Upper lobe of right lung (tissue), 1 donor: ENCODE data around the gene VPS16. TPM values are rescaled to one million over a fixed set of nuclear protein-coding genes. Genes with fewer than 3 reads are reported as not detected.
"Not testable (repeated sequence)": the region's sequence is repeated elsewhere in the genome, so short reads cannot be mapped to it uniquely, and the experiment has no call there.

Source experiments
- ATAC-seq: fragments of 200-7000 bp; cut with Tn5 transposase; one replicate; pipeline ENCODE4 v1.9.1; 2020; ENCODE audit warnings: mild to moderate bottlenecking, moderate library complexity
- DNase-seq: peaks from one replicate; pipeline ENCODE4 v3.0.0-alpha.2; 2020
- H3K27ac ChIP-seq: fragments of 200-600 bp; one replicate; pipeline ENCODE4 v1.8.0; 2022
- H3K27me3 ChIP-seq: fragments of 200-600 bp; one replicate; pipeline ENCODE4 v1.8.0; 2022; ENCODE audit warnings: mild to moderate bottlenecking
- H3K36me3 ChIP-seq: fragments of 200-600 bp; one replicate; pipeline ENCODE4 v1.8.0; 2022
- H3K4me1 ChIP-seq: fragments of 200-600 bp; one replicate; pipeline ENCODE4 v1.8.0; 2022
- H3K4me3 ChIP-seq: fragments of 200-600 bp; one replicate; pipeline ENCODE4 v1.8.0; 2022; ENCODE audit warnings: mild to moderate bottlenecking
- H3K9me3 ChIP-seq: fragments of 200-600 bp; one replicate; pipeline ENCODE4 v1.8.0; 2022
- CTCF ChIP-seq: fragments of 200-600 bp; IDR thresholded peaks from one replicate; pipeline ENCODE4 v1.8.0; 2022; ENCODE audit warnings: antibody characterized with exemption
- intact Hi-C: fragments of 100-400 bp; cut with DNase I; formaldehyde crosslinking; loops from one replicate; pipeline ENCODE4 v1.11.0; 2022
- total RNA-seq: library from RNA; stranded (reverse); fragmentation: NEBNext Ultra II Directional; extraction: Animal tissue kit (Norgen Biotek cat#: 25700); gene quantifications from one replicate; pipeline ENCODE4 v1.2.1, GENCODE V29; 2021
- donor health status: DM: no; HTN: yes; CAD: no; lungs with severe emphysema.

The VPS16 gene
- total RNA-seq, 1 donor from 2014 or later: 34.8 TPM

DNA sequence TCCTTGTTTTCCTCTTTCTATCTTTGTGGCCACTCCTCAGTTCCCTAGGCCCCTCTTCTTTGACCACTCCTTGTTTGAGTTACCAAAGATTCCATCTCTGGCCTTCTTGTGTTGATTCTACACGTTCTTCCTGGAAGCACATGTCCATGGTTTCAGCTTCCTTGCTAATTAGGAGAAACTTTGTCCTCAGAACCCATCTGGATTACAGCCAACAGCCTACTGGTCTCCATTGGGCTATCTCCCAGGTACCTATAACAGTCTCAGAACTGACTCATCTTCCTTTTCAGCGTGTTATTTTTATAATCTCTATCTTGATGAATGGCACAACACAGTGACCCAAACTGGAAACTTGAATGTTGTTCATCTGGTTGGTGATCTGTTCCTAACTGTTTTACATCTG is 50.2 kb downstream of the VPS16 start:
- TF ChIP-seq CTCF: no peak
- DNase-seq (no peak), ATAC-seq (no peak)
- Histone ChIP-seq H3K36me3 (no peaks in the 10 kb centered on the region), H3K4me1 (no peaks in the 10 kb centered on the region), H3K4me3 (no peak overlapping the region), H3K9me3 (no peaks in the 10 kb centered on the region), H3K27me3 (no peaks in the 10 kb centered on the region), H3K27ac (no peak overlapping the region)
- intact Hi-C loops: no loop called here

DNA sequence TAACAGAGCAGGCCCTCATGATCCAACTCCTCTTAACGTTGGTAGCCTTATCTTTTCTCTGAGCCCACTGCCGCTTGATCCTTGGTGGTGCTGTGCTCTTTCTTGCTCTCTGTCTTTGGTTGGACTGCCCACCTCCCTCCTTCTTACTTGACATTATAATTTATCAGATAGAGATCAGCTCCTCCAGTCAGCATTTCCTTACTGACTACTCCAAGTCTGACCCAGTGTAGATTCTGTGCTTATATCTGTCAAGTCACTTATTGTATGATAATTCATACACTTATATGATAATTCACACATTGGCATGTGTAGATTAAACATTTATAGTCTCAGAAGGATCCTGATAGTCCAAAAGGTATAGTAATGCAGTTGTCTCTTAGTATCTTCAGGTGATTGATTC is 50.8 kb downstream of the VPS16 start:
- Histone ChIP-seq H3K36me3 (no peaks in the 10 kb centered on the region), H3K9me3 (no peaks in the 10 kb centered on the region), H3K4me3 (no peak overlapping the region), H3K4me1 (no peaks in the 10 kb centered on the region), H3K27ac (no peak overlapping the region), H3K27me3 (no peaks in the 10 kb centered on the region)
- intact Hi-C loops: no loop called here
- ATAC-seq: no peak
- DNase-seq: no peak
- TF ChIP-seq CTCF: no peak

DNA sequence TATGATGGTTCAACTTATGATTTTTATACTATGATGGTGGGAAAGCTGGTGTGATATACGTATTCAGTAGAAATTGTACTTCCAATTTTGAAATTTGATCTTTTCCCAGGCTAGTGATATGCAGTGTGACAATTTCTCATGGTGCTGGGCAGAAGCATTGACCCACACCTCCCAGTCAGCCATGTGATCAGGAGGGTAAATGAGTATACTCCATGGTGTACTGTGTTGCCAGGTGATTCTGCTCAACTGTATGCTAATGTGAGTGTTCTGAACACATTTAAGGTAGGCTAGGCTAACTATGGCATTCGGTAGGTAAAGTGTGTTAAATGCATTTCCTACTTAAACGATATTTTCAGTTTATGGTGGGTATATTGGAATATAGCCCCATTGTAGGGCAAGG is 51.8 kb downstream of the VPS16 start:
- DNase-seq: no peak
- no peak for TF ChIP-seq CTCF
- H3K4me3 ChIP-seq: no peak overlapping the region
- intact Hi-C loops: no loop called here
- H3K27me3 ChIP-seq: no peaks in the 10 kb centered on the region
- H3K9me3 ChIP-seq: no peaks in the 10 kb centered on the region
- no peaks in the 10 kb centered on the region for H3K4me1 ChIP-seq
- peak; percentile 29 for ATAC-seq
- H3K27ac ChIP-seq: no peak overlapping the region
- H3K36me3 ChIP-seq: no peaks in the 10 kb centered on the region

- no peak for ATAC-seq
- no peak for DNase-seq
- Histone ChIP-seq H3K9me3 (no peaks in the 10 kb centered on the region), H3K27me3 (no peaks in the 10 kb centered on the region), H3K27ac (no peak overlapping the region), H3K4me1 (no peaks in the 10 kb centered on the region), H3K4me3 (no peak overlapping the region), H3K36me3 (no peaks in the 10 kb centered on the region)
- no peak for TF ChIP-seq CTCF
- intact Hi-C loops: no loop called here
Measured at GRCh38 chr20:2894221-2894620, 53.7 kb downstream of the VPS16 start.

DNA sequence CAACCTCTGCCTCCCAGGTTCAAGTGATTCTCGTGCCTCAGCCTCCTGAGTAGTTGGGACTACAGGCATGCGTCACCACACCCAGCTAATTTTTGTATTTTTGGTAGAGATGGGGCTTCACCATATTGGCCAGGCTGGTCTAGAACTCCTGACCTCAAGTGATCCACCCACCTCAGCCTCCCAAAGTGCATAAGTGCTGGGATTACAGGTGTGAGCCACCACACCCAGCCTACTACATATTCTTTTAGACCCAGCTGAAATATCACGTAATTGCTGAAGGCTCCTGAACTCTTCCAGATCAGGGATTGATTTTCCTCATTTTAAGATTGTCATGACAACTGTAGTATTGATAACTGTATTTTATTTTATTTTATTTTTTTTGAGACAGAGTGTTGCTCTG is 54.6 kb downstream of the VPS16 start:
- H3K27me3 ChIP-seq, ATAC-seq, H3K36me3 ChIP-seq, H3K27ac ChIP-seq, H3K9me3 ChIP-seq, H3K4me3 ChIP-seq, H3K4me1 ChIP-seq, intact Hi-C loops, DNase-seq: not testable (repeated sequence)

DNA sequence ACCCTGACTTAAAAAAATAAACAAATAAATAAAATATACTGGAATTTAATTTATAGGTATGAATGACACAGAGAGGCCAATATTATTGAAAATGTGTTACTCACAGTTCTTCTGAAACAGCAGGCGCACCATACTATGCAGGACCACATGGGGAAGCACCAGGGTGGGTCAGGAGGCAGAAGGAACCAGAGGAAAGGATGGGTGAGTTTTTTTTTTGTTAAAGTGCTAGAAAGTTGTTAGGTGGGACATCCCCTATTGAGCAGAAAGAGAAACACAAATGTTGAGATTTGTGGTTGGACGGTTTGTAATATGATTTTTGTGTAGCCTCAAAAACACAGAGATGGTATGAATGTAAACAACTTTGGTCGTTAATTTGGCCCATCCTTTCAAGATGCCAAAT is 58.7 kb downstream of the VPS16 start:
- H3K4me1 ChIP-seq: peaks cover 12% of the 10 kb centered on the region
- no peak for TF ChIP-seq CTCF
- DNase-seq: no peak
- ATAC-seq: no peak
- H3K4me3 ChIP-seq: no peak overlapping the region
- H3K9me3 ChIP-seq: no peaks in the 10 kb centered on the region
- no peak overlapping the region for H3K27ac ChIP-seq
- intact Hi-C loops: no loop called here
- H3K36me3 ChIP-seq: peaks cover 4% of the 10 kb centered on the region
- no peaks in the 10 kb centered on the region for H3K27me3 ChIP-seq
